ENCODE data around the gene FAM210A.

FAM210A gene

DNA sequence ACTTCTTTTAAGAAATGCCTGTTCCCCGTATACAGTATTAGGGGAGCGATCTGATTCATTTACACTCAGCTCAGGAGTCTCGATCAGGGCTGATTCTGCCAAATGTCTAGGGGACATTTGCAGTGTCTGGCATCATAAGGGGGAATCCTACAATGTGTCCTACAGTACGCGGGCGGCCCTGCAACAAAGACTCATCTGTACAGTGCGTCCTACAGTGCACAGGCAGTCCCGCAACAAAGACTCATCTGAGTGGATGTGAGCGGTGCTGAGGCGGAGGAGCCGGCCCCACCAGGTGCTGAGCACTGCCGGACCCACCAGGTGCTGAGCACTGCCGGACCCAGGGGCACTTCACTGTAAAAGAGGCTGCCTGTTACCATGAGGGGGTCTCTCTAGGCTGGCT lies 102.5 kb downstream of the FAM210A start:
- peaks cover 2% of the 10 kb centered on the region for H3K4me1 ChIP-seq (ENCODE audit: low read length)
- TF ChIP-seq, protein P1, sequence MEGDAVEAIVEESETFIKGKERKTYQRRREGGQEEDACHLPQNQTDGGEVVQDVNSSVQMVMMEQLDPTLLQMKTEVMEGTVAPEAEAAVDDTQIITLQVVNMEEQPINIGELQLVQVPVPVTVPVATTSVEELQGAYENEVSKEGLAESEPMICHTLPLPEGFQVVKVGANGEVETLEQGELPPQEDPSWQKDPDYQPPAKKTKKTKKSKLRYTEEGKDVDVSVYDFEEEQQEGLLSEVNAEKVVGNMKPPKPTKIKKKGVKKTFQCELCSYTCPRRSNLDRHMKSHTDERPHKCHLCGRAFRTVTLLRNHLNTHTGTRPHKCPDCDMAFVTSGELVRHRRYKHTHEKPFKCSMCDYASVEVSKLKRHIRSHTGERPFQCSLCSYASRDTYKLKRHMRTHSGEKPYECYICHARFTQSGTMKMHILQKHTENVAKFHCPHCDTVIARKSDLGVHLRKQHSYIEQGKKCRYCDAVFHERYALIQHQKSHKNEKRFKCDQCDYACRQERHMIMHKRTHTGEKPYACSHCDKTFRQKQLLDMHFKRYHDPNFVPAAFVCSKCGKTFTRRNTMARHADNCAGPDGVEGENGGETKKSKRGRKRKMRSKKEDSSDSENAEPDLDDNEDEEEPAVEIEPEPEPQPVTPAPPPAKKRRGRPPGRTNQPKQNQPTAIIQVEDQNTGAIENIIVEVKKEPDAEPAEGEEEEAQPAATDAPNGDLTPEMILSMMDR (IDR thresholded peaks at IDR 0.05; ENCODE audit: low read depth, low read length), result no peak
- TF ChIP-seq EZH2phosphoT487 (IDR thresholded peaks at IDR 0.05; ENCODE audit: low read depth), result no peak

DNA sequence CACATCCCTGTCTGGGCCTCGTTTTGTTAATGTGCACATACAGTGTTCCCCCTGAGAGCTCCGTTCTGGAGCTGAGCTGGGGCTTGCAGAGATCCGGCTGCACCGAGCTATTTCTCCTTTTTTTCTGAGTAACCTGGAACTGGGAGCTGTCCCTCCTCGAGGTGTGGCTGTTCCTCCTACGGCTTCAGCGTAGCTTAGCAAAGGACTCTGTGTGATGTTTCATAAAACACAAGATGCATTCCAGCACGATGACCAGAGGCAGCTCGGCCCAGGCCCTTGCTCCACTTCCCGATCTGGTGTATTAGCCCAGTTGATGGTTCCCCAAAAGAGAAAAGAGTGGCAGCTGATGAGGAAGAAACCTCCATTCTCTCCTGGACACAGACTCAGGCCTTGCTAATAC lies 103.0 kb downstream of the FAM210A start:
- Histone ChIP-seq H3K4me2 (ENCODE audit: low read length) (no peak overlapping the region), H2AFZ (ENCODE audit: low read depth, low read length) (no peak overlapping the region), H3K9ac (ENCODE audit: low read length) (no peak overlapping the region), H4K20me1 (ENCODE audit: insufficient read depth, low read length) (peaks cover 7% of the 10 kb centered on the region; the same call in 1 of the 2 replicates), H3K36me3 (replicated peaks; ENCODE audit: low read depth, low read length) (no peaks in the 10 kb centered on the region), H3K9me3 (ENCODE audit: insufficient read depth, low read length) (no peaks in the 10 kb centered on the region), H3K79me2 (ENCODE audit: low read length) (peaks cover 5% of the 10 kb centered on the region; the same call in 1 of the 2 replicates), H3K4me1 (ENCODE audit: low read length) (no peaks in the 10 kb centered on the region), H3K4me3 (ENCODE audit: low read length) (no peak overlapping the region), H3K27me3 (ENCODE audit: low read depth, low read length) (no peaks in the 10 kb centered on the region), H3K27ac (ENCODE audit: low read length) (no peak overlapping the region)
- TF ChIP-seq EZH2phosphoT487 (IDR thresholded peaks at IDR 0.05; ENCODE audit: low read depth), result no peak
- TF ChIP-seq, protein P1 (IDR thresholded peaks at IDR 0.05; ENCODE audit: low read depth, low read length), result no peak

More for the DNA sequence above, 102.5 kb downstream of the FAM210A start:
- Histone ChIP-seq H2AFZ (ENCODE audit: low read depth, low read length) (no peak overlapping the region), H3K9ac (ENCODE audit: low read length) (no peak overlapping the region), H4K20me1 (ENCODE audit: insufficient read depth, low read length) (peaks cover 3% of the 10 kb centered on the region; the same call in 1 of the 2 replicates), H3K4me3 (ENCODE audit: low read length) (no peak overlapping the region), H3K4me2 (ENCODE audit: low read length) (no peak overlapping the region), H3K27me3 (ENCODE audit: low read depth, low read length) (no peaks in the 10 kb centered on the region), H3K36me3 (replicated peaks; ENCODE audit: low read depth, low read length) (no peaks in the 10 kb centered on the region), H3K9me3 (ENCODE audit: insufficient read depth, low read length) (no peaks in the 10 kb centered on the region), H3K27ac (ENCODE audit: low read length) (no peak overlapping the region), H3K79me2 (ENCODE audit: low read length) (no peaks in the 10 kb centered on the region; the same call in 1 of the 2 replicates)

DNA sequence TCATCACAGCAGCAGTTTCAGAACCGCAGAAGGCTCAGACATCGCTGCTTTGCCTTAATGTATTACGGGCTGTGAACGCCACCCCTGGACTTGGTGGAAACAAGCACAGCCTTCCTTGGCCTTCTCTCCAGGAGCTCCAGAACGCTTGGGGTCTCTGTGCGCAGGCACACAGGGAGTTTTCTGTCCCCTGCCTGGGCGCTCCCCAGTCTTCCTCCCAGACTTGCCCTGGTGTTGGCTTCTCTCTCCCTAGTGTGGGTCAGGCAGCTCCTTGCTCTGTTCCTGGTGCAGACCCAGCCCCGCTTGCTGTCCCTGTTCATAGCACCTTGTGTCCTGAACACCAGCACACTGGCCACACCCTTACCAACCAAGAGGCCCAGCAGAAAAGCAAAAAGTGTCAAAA lies 103.6 kb downstream of the FAM210A start:
- TF ChIP-seq, protein P1 (IDR thresholded peaks at IDR 0.05; ENCODE audit: low read depth, low read length), result no peak
- TF ChIP-seq EZH2phosphoT487 (IDR thresholded peaks at IDR 0.05; ENCODE audit: low read depth), result no peak
- no peak overlapping the region for H3K9ac ChIP-seq (ENCODE audit: low read length)

DNA sequence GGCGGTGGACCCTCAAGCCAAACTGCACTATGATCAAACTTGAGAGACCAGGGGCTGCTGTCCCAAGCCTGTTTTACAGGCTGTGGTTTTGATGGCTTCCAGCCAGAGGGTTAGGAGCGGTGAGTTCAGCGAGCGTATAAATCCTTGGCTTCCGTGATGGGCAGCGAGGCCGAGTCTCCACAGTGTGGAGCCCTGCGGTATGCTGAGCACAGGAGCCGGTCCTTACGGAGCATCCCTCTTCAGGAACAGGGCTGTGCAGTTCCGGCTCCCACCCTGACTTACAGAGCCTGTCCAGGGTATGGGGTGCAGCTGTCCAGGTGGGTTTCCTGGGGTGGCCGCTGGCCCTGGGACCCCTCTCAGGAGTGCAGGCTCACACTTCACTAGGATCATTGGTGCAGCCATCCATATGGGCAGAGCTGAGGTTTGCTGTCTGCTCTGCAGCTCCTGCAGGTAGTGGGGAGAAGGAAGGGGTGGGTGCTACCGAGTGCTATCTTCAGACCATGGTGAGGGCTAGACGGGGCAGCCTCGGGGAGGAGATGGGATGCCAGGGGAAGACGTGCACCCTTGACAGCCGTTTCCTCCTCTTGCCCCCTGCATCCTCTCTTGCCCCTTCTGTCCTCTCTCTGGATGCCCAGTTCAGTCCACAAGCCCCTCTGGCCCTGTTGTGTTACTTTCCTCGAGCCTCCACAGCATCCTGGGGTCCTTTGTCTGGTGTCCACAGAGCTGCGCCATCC lies 104.3 kb downstream of the FAM210A start:
- Histone ChIP-seq H3K79me2 (ENCODE audit: low read length) (peaks cover 5% of the 10 kb centered on the region; the same call in 1 of the 2 replicates), H3K4me3 (ENCODE audit: low read length) (no peak overlapping the region), H3K27ac (ENCODE audit: low read length) (no peak overlapping the region), H3K36me3 (replicated peaks; ENCODE audit: low read depth, low read length) (no peaks in the 10 kb centered on the region), H3K9ac (ENCODE audit: low read length) (no peak overlapping the region), H3K9me3 (ENCODE audit: insufficient read depth, low read length) (no peaks in the 10 kb centered on the region), H4K20me1 (ENCODE audit: insufficient read depth, low read length) (peaks cover 13% of the 10 kb centered on the region; the same call in 1 of the 2 replicates), H2AFZ (ENCODE audit: low read depth, low read length) (no peak overlapping the region), H3K4me1 (ENCODE audit: low read length) (peaks cover 9% of the 10 kb centered on the region), H3K27me3 (ENCODE audit: low read depth, low read length) (no peaks in the 10 kb centered on the region), H3K4me2 (ENCODE audit: low read length) (no peak overlapping the region)
- TF ChIP-seq, protein P1 (IDR thresholded peaks at IDR 0.05; ENCODE audit: low read depth, low read length), result no peak
- no peak for TF ChIP-seq EZH2phosphoT487 (IDR thresholded peaks at IDR 0.05; ENCODE audit: low read depth)

More for the DNA sequence above, 103.6 kb downstream of the FAM210A start:
- H3K27me3 ChIP-seq (ENCODE audit: low read depth, low read length), result no peaks in the 10 kb centered on the region
- H3K79me2 ChIP-seq (ENCODE audit: low read length), result peaks cover 5% of the 10 kb centered on the region; the same call in 1 of the 2 replicates
- no peaks in the 10 kb centered on the region for H3K9me3 ChIP-seq (ENCODE audit: insufficient read depth, low read length)
- H3K4me3 ChIP-seq (ENCODE audit: low read length), result no peak overlapping the region
- no peaks in the 10 kb centered on the region for H3K36me3 ChIP-seq (replicated peaks; ENCODE audit: low read depth, low read length)
- peaks cover 2% of the 10 kb centered on the region for H3K4me1 ChIP-seq (ENCODE audit: low read length)
- H2AFZ ChIP-seq (ENCODE audit: low read depth, low read length), result no peak overlapping the region
- H4K20me1 ChIP-seq (ENCODE audit: insufficient read depth, low read length), result peaks cover 13% of the 10 kb centered on the region; the same call in 1 of the 2 replicates
- no peak overlapping the region for H3K4me2 ChIP-seq (ENCODE audit: low read length)
- no peak overlapping the region for H3K27ac ChIP-seq (ENCODE audit: low read length)

Data from OCI-LY3 (cell line).